Chondrocyte (in vitro differentiated cells): ENCODE measurements around the gene CDC20B. TPM values are rescaled to one million over a fixed set of nuclear protein-coding genes. Genes with fewer than 3 reads are reported as not detected.

Source experiments
- DNase-seq: peaks from one replicate; pipeline ENCODE4 v3.0.0; 2021; ENCODE audit warnings: mixed read lengths, low spot score
- H3K27ac Mint-ChIP-seq: one replicate; pipeline ENCODE4 v1.8.0; 2021; ENCODE audit warnings: mild to moderate bottlenecking, moderate library complexity, mixed read lengths; ENCODE audit not compliant: unreplicated experiment
- H3K27me3 Mint-ChIP-seq: 2 replicates; pipeline ENCODE4 v1.8.0; 2021; ENCODE audit warnings: low read depth, mixed read lengths
- H3K36me3 Mint-ChIP-seq: 2 replicates; pipeline ENCODE4 v1.8.0; 2021; ENCODE audit warnings: low read depth, mixed read lengths
- H3K4me1 Mint-ChIP-seq: 2 replicates; pipeline ENCODE4 v1.8.0; 2021; ENCODE audit warnings: low read depth, mild to moderate bottlenecking, mixed read lengths
- H3K4me3 Mint-ChIP-seq: one replicate; pipeline ENCODE4 v1.8.0; 2021; ENCODE audit warnings: mild to moderate bottlenecking, moderate library complexity, mixed read lengths; ENCODE audit not compliant: unreplicated experiment
- H3K9me3 Mint-ChIP-seq: 2 replicates; pipeline ENCODE4 v1.8.0; 2021; ENCODE audit warnings: low read depth, mixed read lengths
- total RNA-seq: library from RNA; stranded (reverse); gene quantifications from 3 replicates; pipeline ENCODE4 v1.2.1, GENCODE V29; 2021
- TF ChIP-seq, protein P1 (sequence below): fragments of 200-600 bp; sonication (generic); IDR thresholded peaks from 2 replicates; pipeline ENCODE4 v1.5.0; 2021; ENCODE audit warnings: antibody characterized with exemption, mild to moderate bottlenecking, moderate library complexity

The CDC20B gene
- total RNA-seq, 1 donor from 2014 or later: not detected

GRCh38 chr5:55073211-55073610 lies 99.8 kb downstream of the CDC20B start:
- TF ChIP-seq, protein P1, sequence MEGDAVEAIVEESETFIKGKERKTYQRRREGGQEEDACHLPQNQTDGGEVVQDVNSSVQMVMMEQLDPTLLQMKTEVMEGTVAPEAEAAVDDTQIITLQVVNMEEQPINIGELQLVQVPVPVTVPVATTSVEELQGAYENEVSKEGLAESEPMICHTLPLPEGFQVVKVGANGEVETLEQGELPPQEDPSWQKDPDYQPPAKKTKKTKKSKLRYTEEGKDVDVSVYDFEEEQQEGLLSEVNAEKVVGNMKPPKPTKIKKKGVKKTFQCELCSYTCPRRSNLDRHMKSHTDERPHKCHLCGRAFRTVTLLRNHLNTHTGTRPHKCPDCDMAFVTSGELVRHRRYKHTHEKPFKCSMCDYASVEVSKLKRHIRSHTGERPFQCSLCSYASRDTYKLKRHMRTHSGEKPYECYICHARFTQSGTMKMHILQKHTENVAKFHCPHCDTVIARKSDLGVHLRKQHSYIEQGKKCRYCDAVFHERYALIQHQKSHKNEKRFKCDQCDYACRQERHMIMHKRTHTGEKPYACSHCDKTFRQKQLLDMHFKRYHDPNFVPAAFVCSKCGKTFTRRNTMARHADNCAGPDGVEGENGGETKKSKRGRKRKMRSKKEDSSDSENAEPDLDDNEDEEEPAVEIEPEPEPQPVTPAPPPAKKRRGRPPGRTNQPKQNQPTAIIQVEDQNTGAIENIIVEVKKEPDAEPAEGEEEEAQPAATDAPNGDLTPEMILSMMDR: no peak
- Mint-ChIP-seq H3K9me3 (peaks cover 4% of the 10 kb centered on the region), H3K4me3 (no peak overlapping the region)

DNA sequence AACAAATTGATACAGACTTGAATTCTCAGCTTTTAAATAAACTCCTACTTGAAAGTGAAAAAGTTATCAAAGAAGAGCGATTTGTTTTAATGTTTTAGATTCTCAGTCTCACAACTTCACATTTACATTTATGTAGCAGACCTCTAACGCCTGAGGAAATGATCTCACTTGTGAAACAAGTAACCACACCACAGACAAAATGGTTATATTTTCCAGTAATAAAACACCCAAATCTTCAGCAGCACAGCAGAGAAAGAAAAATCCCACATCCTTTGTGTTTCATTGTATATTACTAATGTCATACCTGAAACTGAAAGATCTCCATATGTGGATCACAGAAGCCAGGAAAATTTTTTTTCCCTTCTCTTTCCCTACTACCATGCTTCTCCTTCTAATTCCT lies 100.3 kb downstream of the CDC20B start:
- H3K9me3 Mint-ChIP-seq: no peaks in the 10 kb centered on the region
- no peak for DNase-seq
- TF ChIP-seq, protein P1: no peak
- no peak overlapping the region for H3K27ac Mint-ChIP-seq
- H3K4me3 Mint-ChIP-seq: no peak overlapping the region
- no peaks in the 10 kb centered on the region for H3K4me1 Mint-ChIP-seq
- no peaks in the 10 kb centered on the region for H3K36me3 Mint-ChIP-seq
- H3K27me3 Mint-ChIP-seq: peaks cover 6% of the 10 kb centered on the region

More at GRCh38 chr5:55073211-55073610, 99.8 kb downstream of the CDC20B start:
- DNase-seq: no peak
- Mint-ChIP-seq H3K27ac (no peak overlapping the region), H3K27me3 (peaks cover 8% of the 10 kb centered on the region), H3K4me1 (no peaks in the 10 kb centered on the region), H3K36me3 (no peaks in the 10 kb centered on the region)

- Mint-ChIP-seq H3K4me3 (no peak overlapping the region), H3K4me1 (no peaks in the 10 kb centered on the region), H3K27ac (no peak overlapping the region), H3K9me3 (no peaks in the 10 kb centered on the region), H3K27me3 (peaks cover 6% of the 10 kb centered on the region), H3K36me3 (no peaks in the 10 kb centered on the region)
- TF ChIP-seq, protein P1: no peak
- no peak for DNase-seq
These were observed 101.6 kb downstream of the CDC20B start for GRCh38 chr5:55071413-55071812.

GRCh38 chr5:55070968-55071367 lies 102.0 kb downstream of the CDC20B start:
- Mint-ChIP-seq H3K4me3 (no peak overlapping the region), H3K27me3 (peaks cover 6% of the 10 kb centered on the region), H3K27ac (no peak overlapping the region), H3K4me1 (no peaks in the 10 kb centered on the region), H3K36me3 (no peaks in the 10 kb centered on the region), H3K9me3 (no peaks in the 10 kb centered on the region)
- TF ChIP-seq, protein P1: no peak
- DNase-seq: no peak

GRCh38 chr5:55066277-55066676 lies 106.7 kb downstream of the CDC20B start:
- H3K27ac Mint-ChIP-seq: no peak overlapping the region
- H3K4me1 Mint-ChIP-seq: peaks cover 7% of the 10 kb centered on the region
- DNase-seq: no peak
- peaks cover 6% of the 10 kb centered on the region for H3K27me3 Mint-ChIP-seq
- no peak overlapping the region for H3K4me3 Mint-ChIP-seq
- TF ChIP-seq, protein P1: no peak
- H3K9me3 Mint-ChIP-seq: peaks cover 2% of the 10 kb centered on the region
- H3K36me3 Mint-ChIP-seq: no peaks in the 10 kb centered on the region
